Gastrocnemius medialis (tissue), 4 donors: Measurements from ENCODE around the gene AIFM1. TPM values are rescaled to one million over a fixed set of nuclear protein-coding genes. Genes with fewer than 3 reads are reported as not detected.
A peak's percentile ranks its signal among the peaks of the same experiment; 100 is the strongest.

Experiments
- ATAC-seq, 2 donors: fragments of 150-250 bp; one replicate each; pipeline ENCODE4 v1.9.1; 2016
- DNase-seq, 2 donors: peaks; one replicate each; pipeline ENCODE4 v3.0.0-alpha.2; 2019
- H3K27ac ChIP-seq, 4 donors: fragments of 200-600 bp; sonication (generic); 1 replicate in 1 of 4; 2 replicates in 3 of 4; pipeline ENCODE4 v1.5.1; 2016 to 2018; ENCODE audit warnings: mild to moderate bottlenecking in 2 of 4, moderate library complexity in 1 of 4
- H3K27me3 ChIP-seq, 3 donors: fragments of 200-600 bp; sonication (generic) in 2 of 3; 1 replicate in 1 of 3; 2 replicates in 2 of 3; pipeline versions ENCODE4 v1.5.1 to v1.6.0; 2016 to 2019; ENCODE audit warnings: mild to moderate bottlenecking in 1 of 3, moderate library complexity in 1 of 3
- H3K36me3 ChIP-seq, 2 donors: fragments of 200-600 bp; sonication (generic) in 1 of 2; one replicate each; pipeline ENCODE4 v1.5.1; 2017 to 2018
- H3K4me1 ChIP-seq, 2 donors: fragments of 200-600 bp; sonication (generic) in 1 of 2; one replicate each; pipeline ENCODE4 v1.5.1; 2016 to 2017; ENCODE audit warnings: mild to moderate bottlenecking in 2 of 2
- H3K4me3 ChIP-seq, 4 donors: fragments of 200-600 bp; sonication (generic) in 3 of 4; 1 replicate in 1 of 4; 2 replicates in 3 of 4; pipeline ENCODE4 v1.5.1; 2016 to 2019; ENCODE audit warnings: mild to moderate bottlenecking in 2 of 4
- H3K9me3 ChIP-seq, 3 donors: fragments of 200-600 bp; sonication (generic) in 2 of 3; 1 replicate in 1 of 3; 2 replicates in 2 of 3; pipeline ENCODE4 v1.5.1; 2016 to 2019
- CTCF ChIP-seq, 5 experiments: fragments of 450-650 bp in 3 of 5; fragments of 200-600 bp in 2 of 5; sonication (generic) in 2 of 5; IDR thresholded peaks in 4 of 5; conservative IDR thresholded peaks in 1 of 5; 1 replicate in 4 of 5; 2 replicates in 1 of 5; pipeline ENCODE4 v1.5.1; 2016 to 2019; ENCODE audit warnings: antibody characterized with exemption in 5 of 5, mild to moderate bottlenecking in 3 of 5, moderate library complexity in 3 of 5
- POLR2A ChIP-seq, 2 donors: fragments of 450-650 bp; IDR thresholded peaks; one replicate each; pipeline ENCODE4 v1.6.1; 2017; ENCODE audit warnings: antibody characterized with exemption in 2 of 2, mild to moderate bottlenecking in 2 of 2, moderate library complexity in 2 of 2
- in situ Hi-C, 4 donors: fragments of 200-750 bp; cut with MboI; loops; one replicate each; pipeline versions ENCODE4 v1.15.0 to v1.8.0; 2017; ENCODE audit warnings: low sequenced_read_pairs in 4 of 4
- intact Hi-C: fragments of 100-400 bp; cut with DNase I; formaldehyde crosslinking; loops from one replicate; pipeline ENCODE4 v1.15.1; 2023; ENCODE audit warnings: low total_unique reads
- total RNA-seq, 4 donors: library from RNA; depleted of rRNA; stranded (reverse); fragments of >200 nt; gene quantifications; one replicate each; pipeline versions ENCODE4 v1.1.0 to v1.2.3, GENCODE V29; 2016

Gene AIFM1
- total RNA-seq, 4 donors from 2014 or later = 18.9 to 50.1 (median 30.0) TPM

GRCh38 chrX:130162094-130162735, 3.4 kb downstream of the AIFM1 start:
- DNase-seq (no peak), ATAC-seq (no peak)
- H3K4me3 ChIP-seq = no peak overlapping the region
- H3K27me3 ChIP-seq = no peaks in the 10 kb centered on the region
- peaks cover 11 to 18% of the 10 kb centered on the region in 2 donors for H3K4me1 ChIP-seq
- H3K36me3 ChIP-seq = no peaks in the 10 kb centered on the region
- TF ChIP-seq CTCF (IDR thresholded peaks at IDR 0.05 in 4 of 5, conservative IDR thresholded peaks at IDR 0.05 in 1 of 5) (no peak), POLR2A (IDR thresholded peaks at IDR 0.05) (no peak)
- in situ Hi-C loops = no loop called here
- H3K27ac ChIP-seq = peak overlapping the region in 3 of 4 donors; percentile 30 to 51 (median 42)
- intact Hi-C loops = no loop called here
- H3K9me3 ChIP-seq = no peaks in the 10 kb centered on the region

- no peak for DNase-seq
- Histone ChIP-seq H3K4me3 (no peak overlapping the region), H3K4me1 (peaks cover 11 to 14% of the 10 kb centered on the region in 2 donors), H3K36me3 (no peaks in the 10 kb centered on the region), H3K27me3 (no peaks in the 10 kb centered on the region), H3K9me3 (no peaks in the 10 kb centered on the region), H3K27ac (no peak overlapping the region)
- intact Hi-C loops = no loop called here
- in situ Hi-C loops = no loop called here
- TF ChIP-seq POLR2A (IDR thresholded peaks at IDR 0.05) = no peak
- TF ChIP-seq CTCF (IDR thresholded peaks at IDR 0.05 in 4 of 5, conservative IDR thresholded peaks at IDR 0.05 in 1 of 5) = no peak
- no peak for ATAC-seq
Measured at GRCh38 chrX:130159776-130160175, 5.9 kb downstream of the AIFM1 start.

- Histone ChIP-seq H3K27ac (no peak overlapping the region), H3K36me3 (no peaks in the 10 kb centered on the region), H3K27me3 (no peaks in the 10 kb centered on the region), H3K9me3 (no peaks in the 10 kb centered on the region), H3K4me1 (peaks cover 7 to 9% of the 10 kb centered on the region in 2 donors), H3K4me3 (no peak overlapping the region)
- TF ChIP-seq CTCF (IDR thresholded peaks at IDR 0.05 in 4 of 5, conservative IDR thresholded peaks at IDR 0.05 in 1 of 5) (no peak), POLR2A (IDR thresholded peaks at IDR 0.05) (no peak)
- in situ Hi-C loops = no loop called here
- intact Hi-C loops = no loop called here
- no peak for DNase-seq
- no peak for ATAC-seq
Measured at GRCh38 chrX:130158311-130158710, 7.3 kb downstream of the AIFM1 start.

GRCh38 chrX:130155564-130155963, 10.1 kb downstream of the AIFM1 start:
- Histone ChIP-seq H3K27ac (peak overlapping the region in 1 of 4 donors; percentile 6), H3K27me3 (no peaks in the 10 kb centered on the region), H3K4me1 (no peaks in the 10 kb centered on the region), H3K36me3 (no peaks in the 10 kb centered on the region), H3K4me3 (no peak overlapping the region), H3K9me3 (no peaks in the 10 kb centered on the region)
- ATAC-seq (no peak), DNase-seq (no peak)
- TF ChIP-seq CTCF (IDR thresholded peaks at IDR 0.05 in 4 of 5, conservative IDR thresholded peaks at IDR 0.05 in 1 of 5) = no peak
- no peak for TF ChIP-seq POLR2A (IDR thresholded peaks at IDR 0.05)
- intact Hi-C loops = no loop called here
- in situ Hi-C loops = no loop called here

- DNase-seq (no peak), ATAC-seq (no peak)
- in situ Hi-C loops = no loop called here
- intact Hi-C loops = no loop called here
- no peak overlapping the region for H3K27ac ChIP-seq
- no peaks in the 10 kb centered on the region for H3K9me3 ChIP-seq
- no peak for TF ChIP-seq CTCF (IDR thresholded peaks at IDR 0.05 in 4 of 5, conservative IDR thresholded peaks at IDR 0.05 in 1 of 5)
- peaks cover 0 to 22% of the 10 kb centered on the region in 2 donors for H3K36me3 ChIP-seq
- H3K4me1 ChIP-seq = no peaks in the 10 kb centered on the region
- H3K4me3 ChIP-seq = no peak overlapping the region
- no peaks in the 10 kb centered on the region for H3K27me3 ChIP-seq
Measured at GRCh38 chrX:130147631-130148030, 18.0 kb downstream of the AIFM1 start.
